Sigmoid colon (tissue), 7 donors: ENCODE data around the gene PEAR1. TPM values are rescaled to one million over a fixed set of nuclear protein-coding genes. Genes with fewer than 3 reads are reported as not detected.

ENCODE experiments used
- DNase-seq: peaks from one replicate; pipeline ENCODE4 v3.0.0-alpha.2; 2019
- H3K27ac ChIP-seq, 4 donors: fragments of 200-600 bp; sonication (generic); one replicate each; pipeline ENCODE4 v1.5.1; 2016 to 2019; ENCODE audit warnings: mild to moderate bottlenecking in 1 of 4
- H3K27me3 ChIP-seq, 3 donors: fragments of 200-600 bp; sonication (generic); one replicate each; pipeline ENCODE4 v1.5.1; 2019; ENCODE audit warnings: mild to moderate bottlenecking in 1 of 3
- H3K36me3 ChIP-seq, 4 donors: fragments of 200-600 bp; sonication (generic); one replicate each; pipeline ENCODE4 v1.5.1; 2016 to 2019
- H3K4me1 ChIP-seq, 4 donors: fragments of 200-600 bp; sonication (generic); one replicate each; pipeline ENCODE4 v1.5.1; 2017 to 2019
- H3K4me3 ChIP-seq, 4 donors: fragments of 200-600 bp; sonication (generic); one replicate each; pipeline ENCODE4 v1.5.1; 2017 to 2019; ENCODE audit warnings: mild to moderate bottlenecking in 2 of 4, moderate library complexity in 1 of 4
- H3K9me3 ChIP-seq, 4 donors: fragments of 200-600 bp in 3 of 4; sonication (generic) in 3 of 4; one replicate each; pipeline versions ENCODE4 v1.5.1 to v1.6.1; 2013 to 2019
- EP300 ChIP-seq, 4 donors: sonication (generic); formaldehyde crosslinking; IDR thresholded peaks; one replicate each; pipeline ENCODE4 v1.6.1; 2017; ENCODE audit warnings: antibody characterized with exemption in 4 of 4
- POLR2A ChIP-seq, 2 donors: fragments of 450-650 bp; IDR thresholded peaks; one replicate each; pipeline ENCODE4 v1.6.1; 2016; ENCODE audit warnings: antibody characterized with exemption in 2 of 2, mild to moderate bottlenecking in 2 of 2, moderate library complexity in 2 of 2
- POLR2AphosphoS5 ChIP-seq, 4 donors: sonication (generic); formaldehyde crosslinking; IDR thresholded peaks; one replicate each; pipeline ENCODE4 v1.6.1; 2017; ENCODE audit warnings: antibody characterized with exemption in 4 of 4
- WGBS, 2 donors: extraction: QIAGEN DNeasy Blood & Tissue Kit; methylation state at CpG; one replicate each; pipeline ENCODE4 v1.1.7; 2013; 5-methylcytosine and 5-hydroxymethylcytosine counted together
- intact Hi-C: fragments of 100-400 bp; cut with DNase I; formaldehyde crosslinking; loops from one replicate; pipeline ENCODE4 v1.15.1; 2023
- polyA plus RNA-seq, 3 donors: library from polyadenylated mRNA; stranded (reverse); fragments of 200-250 nt; gene quantifications; one replicate each; pipeline ENCODE4 v1.2.3, GENCODE V29; 2013
- total RNA-seq, 4 donors: library from RNA; depleted of rRNA; stranded (reverse); fragments of >200 nt; gene quantifications; one replicate each; pipeline ENCODE4 v1.1.0, GENCODE V29; 2016
- TF ChIP-seq, protein P1 (sequence below), 4 experiments: fragments of 450-650 bp in 3 of 4; fragments of 200-600 bp in 1 of 4; IDR thresholded peaks; one replicate each; pipeline ENCODE4 v1.5.1; 2016 to 2019; ENCODE audit warnings: antibody characterized with exemption in 4 of 4, mild to moderate bottlenecking in 3 of 4, moderate library complexity in 2 of 4
- donor health status: healthy with polysubstance abuse.
- donor health status: Bipolar disorder and iron deficiency.
- donor health status: healthy.

The PEAR1 gene
- total and polyA plus RNA-seq, 7 donors, result under 0.01 to 8.3 (median 3.8) TPM

DNA sequence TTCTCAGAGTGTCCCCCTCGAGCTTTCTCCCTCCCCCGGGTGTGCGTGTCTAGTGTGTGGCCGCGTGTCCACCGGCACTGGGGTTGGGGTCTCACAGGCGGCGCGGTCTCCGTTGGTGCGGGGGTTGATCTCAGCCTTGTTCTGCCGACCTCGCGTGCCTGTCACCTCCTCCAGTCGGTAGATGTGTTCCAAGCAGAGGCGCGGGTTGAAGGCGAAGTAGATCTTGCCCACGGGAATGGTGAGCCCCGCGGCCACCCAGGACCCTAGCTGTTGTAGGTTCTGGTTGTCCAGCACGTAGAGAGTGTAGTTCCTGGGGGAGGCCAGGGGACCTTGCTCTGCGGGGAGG, 44.4 kb upstream of the PEAR1 start:
- Histone ChIP-seq H3K36me3 (no peaks in the 10 kb centered on the region), H3K4me1 (peaks cover 0 to 19% (median 8%) of the 10 kb centered on the region in 4 donors), H3K4me3 (no peak overlapping the region), H3K9me3 (no peaks in the 10 kb centered on the region), H3K27me3 (peaks cover 15 to 46% (median 43%) of the 10 kb centered on the region in 3 donors), H3K27ac (no peak overlapping the region)
- intact Hi-C loops, result no loop called here
- no peak for TF ChIP-seq POLR2A (IDR thresholded peaks at IDR 0.05)
- no peak for TF ChIP-seq POLR2AphosphoS5 (IDR thresholded peaks at IDR 0.05)
- no peak for TF ChIP-seq EP300 (IDR thresholded peaks at IDR 0.05)
- TF ChIP-seq, protein P1, sequence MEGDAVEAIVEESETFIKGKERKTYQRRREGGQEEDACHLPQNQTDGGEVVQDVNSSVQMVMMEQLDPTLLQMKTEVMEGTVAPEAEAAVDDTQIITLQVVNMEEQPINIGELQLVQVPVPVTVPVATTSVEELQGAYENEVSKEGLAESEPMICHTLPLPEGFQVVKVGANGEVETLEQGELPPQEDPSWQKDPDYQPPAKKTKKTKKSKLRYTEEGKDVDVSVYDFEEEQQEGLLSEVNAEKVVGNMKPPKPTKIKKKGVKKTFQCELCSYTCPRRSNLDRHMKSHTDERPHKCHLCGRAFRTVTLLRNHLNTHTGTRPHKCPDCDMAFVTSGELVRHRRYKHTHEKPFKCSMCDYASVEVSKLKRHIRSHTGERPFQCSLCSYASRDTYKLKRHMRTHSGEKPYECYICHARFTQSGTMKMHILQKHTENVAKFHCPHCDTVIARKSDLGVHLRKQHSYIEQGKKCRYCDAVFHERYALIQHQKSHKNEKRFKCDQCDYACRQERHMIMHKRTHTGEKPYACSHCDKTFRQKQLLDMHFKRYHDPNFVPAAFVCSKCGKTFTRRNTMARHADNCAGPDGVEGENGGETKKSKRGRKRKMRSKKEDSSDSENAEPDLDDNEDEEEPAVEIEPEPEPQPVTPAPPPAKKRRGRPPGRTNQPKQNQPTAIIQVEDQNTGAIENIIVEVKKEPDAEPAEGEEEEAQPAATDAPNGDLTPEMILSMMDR (IDR thresholded peaks at IDR 0.05), result no peak
- WGBS, 2 donors, result 34 to 41% methylated on average over 23 of the region's 23 CpGs
- no peak for DNase-seq

GRCh38 chr1:156851779-156852417, 41.6 kb upstream of the PEAR1 start:
- TF ChIP-seq POLR2AphosphoS5 (IDR thresholded peaks at IDR 0.05) (no peak), EP300 (IDR thresholded peaks at IDR 0.05) (no peak), POLR2A (IDR thresholded peaks at IDR 0.05) (no peak)
- TF ChIP-seq, protein P1 (IDR thresholded peaks at IDR 0.05), result no peak
- DNase-seq, result no peak
- Histone ChIP-seq H3K27ac (no peak overlapping the region), H3K4me1 (peaks cover 0 to 9% (median 3%) of the 10 kb centered on the region in 4 donors), H3K36me3 (no peaks in the 10 kb centered on the region), H3K27me3 (peaks cover 4 to 21% (median 21%) of the 10 kb centered on the region in 3 donors), H3K9me3 (no peaks in the 10 kb centered on the region), H3K4me3 (no peak overlapping the region)
- intact Hi-C loops, result no loop called here
- 43 to 77% methylated on average over 17 of the region's 17 CpGs for WGBS, 2 donors

DNA sequence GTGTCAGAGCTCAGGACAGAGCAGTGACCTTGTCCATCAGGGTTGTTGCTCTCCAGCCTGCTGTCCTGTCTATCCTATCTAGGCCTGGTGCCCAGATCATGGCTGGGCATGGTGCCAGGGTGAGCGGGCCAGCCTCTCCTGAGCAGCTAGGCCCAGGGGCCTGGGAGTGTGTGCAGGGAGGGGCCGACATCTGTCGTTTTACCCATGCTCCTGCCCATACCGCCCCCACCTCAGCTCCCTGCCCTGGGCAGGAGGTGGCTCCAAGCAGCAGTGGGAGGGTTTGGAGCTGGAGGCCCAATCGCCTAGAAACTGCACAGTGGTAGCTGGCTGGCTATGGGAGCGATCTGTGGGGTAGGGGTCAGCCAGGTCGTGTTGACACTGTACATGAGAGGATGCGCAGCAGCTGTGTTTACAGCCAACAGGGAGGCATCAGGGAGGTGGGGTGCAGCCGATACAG, 41.1 kb upstream of the PEAR1 start:
- intact Hi-C loops, result no loop called here
- Histone ChIP-seq H3K36me3 (no peaks in the 10 kb centered on the region), H3K4me1 (peaks cover 0 to 9% (median 3%) of the 10 kb centered on the region in 4 donors), H3K27ac (no peak overlapping the region), H3K4me3 (no peak overlapping the region), H3K27me3 (peaks cover 4 to 25% (median 23%) of the 10 kb centered on the region in 3 donors), H3K9me3 (no peaks in the 10 kb centered on the region)
- no peak for TF ChIP-seq POLR2A (IDR thresholded peaks at IDR 0.05)
- TF ChIP-seq POLR2AphosphoS5 (IDR thresholded peaks at IDR 0.05), result no peak
- no peak for TF ChIP-seq EP300 (IDR thresholded peaks at IDR 0.05)
- TF ChIP-seq, protein P1 (IDR thresholded peaks at IDR 0.05), result no peak
- WGBS, 2 donors, result 13 to 51% methylated on average over 9 of the region's 9 CpGs
- peak; percentile 79 for DNase-seq

DNA sequence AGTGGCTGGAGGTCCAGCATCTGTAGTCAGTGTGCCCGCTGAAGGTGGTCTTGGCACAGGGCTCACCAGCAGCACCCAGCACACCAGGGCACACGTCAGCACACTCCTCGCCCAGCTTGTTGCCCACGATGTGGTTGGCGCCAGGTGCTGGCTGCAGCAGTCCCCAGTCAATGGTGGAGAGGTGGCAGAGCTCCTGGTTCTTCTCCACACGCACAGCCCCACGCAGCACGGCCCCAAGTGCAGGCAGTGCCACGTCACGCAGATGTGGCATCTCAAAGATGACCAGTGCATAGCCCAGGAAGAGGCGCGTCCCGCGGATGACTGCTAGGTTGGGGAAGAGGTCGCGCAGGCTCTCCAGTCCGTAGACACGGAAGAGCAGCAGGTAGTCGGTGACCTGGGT, 39.8 kb upstream of the PEAR1 start:
- H3K36me3 ChIP-seq, result no peaks in the 10 kb centered on the region
- H3K4me3 ChIP-seq, result no peak overlapping the region
- 94% methylated on average over 19 of the region's 19 CpGs for WGBS, 2 donors
- no peak for DNase-seq
- TF ChIP-seq POLR2AphosphoS5 (IDR thresholded peaks at IDR 0.05) (no peak), POLR2A (IDR thresholded peaks at IDR 0.05) (no peak), EP300 (IDR thresholded peaks at IDR 0.05) (no peak)
- TF ChIP-seq, protein P1 (IDR thresholded peaks at IDR 0.05), result no peak
- H3K27ac ChIP-seq, result no peak overlapping the region
- intact Hi-C loops, result no loop called here
- H3K9me3 ChIP-seq, result no peaks in the 10 kb centered on the region
- peaks cover 0 to 16% (median 6%) of the 10 kb centered on the region in 4 donors for H3K4me1 ChIP-seq
- H3K27me3 ChIP-seq, result peaks cover 3 to 29% (median 25%) of the 10 kb centered on the region in 3 donors
